ENCODE measurements around the gene FLOT2. TPM values are rescaled to one million over a fixed set of nuclear protein-coding genes. Genes with fewer than 3 reads are reported as not detected.
A peak's percentile ranks its signal among the peaks of the same experiment; 100 is the strongest.

Gene FLOT2
- total RNA-seq, 3 donors from 2014 or later (not counting 1 experiment from before 2014, with no cell fraction given), result 132 to 152 (median 152) TPM

GRCh38 chr17:28864991-28865849 is 32.3 kb downstream of the FLOT2 start:
- Mint-ChIP-seq H3K4me3 (no peak overlapping the region), H3K27ac (no peak overlapping the region), H3K27me3 (ENCODE audit: low read depth in 2 of 2) (no peaks in the 10 kb centered on the region), H3K36me3 (no peaks in the 10 kb centered on the region), H3K9me3 (no peaks in the 10 kb centered on the region), H3K4me1 (no peaks in the 10 kb centered on the region)
- intact Hi-C loops (cut with micrococcal nuclease), result no loop called here
- Histone ChIP-seq H3K4me1 (ENCODE audit: control insufficient read depth, insufficient read depth, low read length) (no peaks in the 10 kb centered on the region), H3K9me3 (ENCODE audit: control insufficient read depth, insufficient read depth, low read length) (no peaks in the 10 kb centered on the region), H3K27me3 (ENCODE audit: control insufficient read depth, insufficient read depth, low read length) (no peaks in the 10 kb centered on the region), H3K27ac (ENCODE audit: low read length) (no peak overlapping the region), H3K36me3 (ENCODE audit: control insufficient read depth, insufficient read depth, low read length) (peaks cover 6% of the 10 kb centered on the region), H3K4me3 (ENCODE audit: low read length) (no peak overlapping the region)
- DNase-seq, result no peak
- TF ChIP-seq CTCF (IDR thresholded peaks at IDR 0.05), result no peak
- 88% methylated on average over 11 of the region's 11 CpGs for WGBS (ENCODE audit: insufficient coverage)
- no peak for ATAC-seq

- no peak overlapping the region for H3K4me3 Mint-ChIP-seq
- H3K4me1 Mint-ChIP-seq, result no peaks in the 10 kb centered on the region
- 86% methylated on average over 1 of the region's 1 CpG for WGBS (ENCODE audit: insufficient coverage)
- no peak for TF ChIP-seq CTCF (IDR thresholded peaks at IDR 0.05)
- Histone ChIP-seq H3K9me3 (ENCODE audit: control insufficient read depth, insufficient read depth, low read length) (no peaks in the 10 kb centered on the region), H3K4me3 (ENCODE audit: low read length) (no peak overlapping the region), H3K27me3 (ENCODE audit: control insufficient read depth, insufficient read depth, low read length) (no peaks in the 10 kb centered on the region), H3K36me3 (ENCODE audit: control insufficient read depth, insufficient read depth, low read length) (peaks cover 12% of the 10 kb centered on the region), H3K27ac (ENCODE audit: low read length) (no peak overlapping the region), H3K4me1 (ENCODE audit: control insufficient read depth, insufficient read depth, low read length) (no peaks in the 10 kb centered on the region)
- H3K27ac Mint-ChIP-seq, result no peak overlapping the region
- DNase-seq (no peak), ATAC-seq (no peak)
- H3K9me3 Mint-ChIP-seq, result no peaks in the 10 kb centered on the region
- intact Hi-C loops (cut with micrococcal nuclease), result no loop called here
- H3K27me3 Mint-ChIP-seq (ENCODE audit: low read depth in 2 of 2), result no peaks in the 10 kb centered on the region
- H3K36me3 Mint-ChIP-seq, result no peaks in the 10 kb centered on the region
These were observed 33.6 kb downstream of the FLOT2 start for GRCh38 chr17:28863953-28864352.

- Histone ChIP-seq H3K4me3 (ENCODE audit: low read length) (no peak overlapping the region), H3K36me3 (ENCODE audit: control insufficient read depth, insufficient read depth, low read length) (peaks cover 24% of the 10 kb centered on the region), H3K27me3 (ENCODE audit: control insufficient read depth, insufficient read depth, low read length) (no peaks in the 10 kb centered on the region), H3K9me3 (ENCODE audit: control insufficient read depth, insufficient read depth, low read length) (no peaks in the 10 kb centered on the region), H3K4me1 (ENCODE audit: control insufficient read depth, insufficient read depth, low read length) (no peaks in the 10 kb centered on the region), H3K27ac (ENCODE audit: low read length) (no peak overlapping the region)
- no peak for TF ChIP-seq CTCF (IDR thresholded peaks at IDR 0.05)
- Mint-ChIP-seq H3K9me3 (no peaks in the 10 kb centered on the region), H3K4me3 (no peak overlapping the region), H3K27me3 (ENCODE audit: low read depth in 2 of 2) (no peaks in the 10 kb centered on the region), H3K4me1 (no peaks in the 10 kb centered on the region), H3K36me3 (no peaks in the 10 kb centered on the region), H3K27ac (peak overlapping the region in 1 of 2 donors; percentile 21)
- intact Hi-C loops (cut with micrococcal nuclease), result no loop called here
- WGBS (ENCODE audit: insufficient coverage), result 91% methylated on average over 2 of the region's 3 CpGs
- ATAC-seq, result no peak
- DNase-seq, result no peak
These were observed 35.0 kb downstream of the FLOT2 start for GRCh38 chr17:28862561-28862960.
